IMR-90 (cell line): Measurements from ENCODE around the gene ZDHHC6. TPM values are rescaled to one million over a fixed set of nuclear protein-coding genes. Genes with fewer than 3 reads are reported as not detected.

Experiments
- ATAC-seq: fragments of 200-7000 bp; cut with Tn5 transposase; 2 replicates; pipeline ENCODE4 v1.9.1; 2020; ENCODE audit warnings: low read depth, mild to moderate bottlenecking, moderate library complexity
- BruUV-seq: library from RNA; stranded (reverse); fragments of 400-500 nt; replicated peaks from 2 replicates; lab custom pipeline; 2021; lab: Mats Ljungman, UMichigan
- CTCF ChIA-PET: fragments of 300-600 bp; formaldehyde crosslinking; extraction: SDS; loops from one replicate; lab custom pipeline; 2021; ENCODE audit warnings: antibody characterized with exemption; lab: Yijun Ruan, JAX
- POLR2A ChIA-PET: fragments of 300-600 bp; sonication (Branson Sonifier 250); formaldehyde crosslinking; loops from one replicate; lab custom pipeline; 2022; ENCODE audit warnings: antibody characterized with exemption; ENCODE audit not compliant: unreplicated experiment; lab: Charles Lee
- DNase-seq: peaks from one replicate; pipeline ENCODE4 v3.0.0; 2013
- H2AFZ ChIP-seq: replicated peaks from 2 replicates; pipeline ENCODE3; 2013; ENCODE audit warnings: low read length, mild to moderate bottlenecking; ENCODE audit not compliant: poor library complexity
- H2AK5ac ChIP-seq: 2 replicates; pipeline ENCODE4 v1.6.1; 2013; ENCODE audit warnings: low read depth, low read length, inconsistent platforms
- H2AK9ac ChIP-seq: replicated peaks from 2 replicates; pipeline ENCODE3; 2013; ENCODE audit warnings: mild to moderate bottlenecking, low read depth, low read length, moderate library complexity; ENCODE audit not compliant: poor library complexity
- H2BK120ac ChIP-seq: 2 replicates; pipeline ENCODE4 v1.6.1; 2013; ENCODE audit warnings: low read depth, low read length, inconsistent platforms
- H2BK15ac ChIP-seq: 3 replicates; pipeline ENCODE4 v1.6.1; 2013; ENCODE audit warnings: low read depth, low read length, inconsistent platforms
- H2BK20ac ChIP-seq: 2 replicates; pipeline ENCODE4 v1.6.1; 2013; ENCODE audit warnings: low read depth, mild to moderate bottlenecking, inconsistent platforms, low read length, moderate library complexity
- H2BK5ac ChIP-seq: 2 replicates; pipeline ENCODE4 v1.6.1; 2013; ENCODE audit warnings: mild to moderate bottlenecking, low read depth, low read length, inconsistent platforms; ENCODE audit not compliant: poor library complexity, severe bottlenecking
- H3K14ac ChIP-seq: replicated peaks from 2 replicates; pipeline ENCODE4 v1.6.1; 2013; ENCODE audit warnings: low read depth, low read length, inconsistent platforms
- H3K18ac ChIP-seq: 2 replicates; pipeline ENCODE4 v1.6.1; 2013; ENCODE audit warnings: low read depth, low read length, control low read depth
- H3K23ac ChIP-seq: 2 replicates; pipeline ENCODE4 v1.6.1; 2013; ENCODE audit warnings: low read depth, low read length, inconsistent platforms
- H3K27ac ChIP-seq: 2 replicates; pipeline ENCODE4 v1.5.1; 2013; ENCODE audit warnings: mild to moderate bottlenecking, control low read depth, low read length; ENCODE audit not compliant: insufficient read depth
- H3K27me3 ChIP-seq: 2 replicates; pipeline ENCODE4 v1.6.1; 2013; ENCODE audit warnings: low read length; ENCODE audit not compliant: control insufficient read depth, insufficient read depth
- H3K36me3 ChIP-seq: 2 replicates; pipeline ENCODE4 v1.6.1; 2013; ENCODE audit warnings: low read length, mixed read lengths; ENCODE audit not compliant: control insufficient read depth, insufficient read depth
- H3K4ac ChIP-seq: 2 replicates; pipeline ENCODE4 v1.6.1; 2013; ENCODE audit warnings: low read depth, low read length, inconsistent platforms
- H3K4me1 ChIP-seq: 2 replicates; pipeline ENCODE4 v1.6.1; 2013; ENCODE audit warnings: low read length, mixed read lengths; ENCODE audit not compliant: control insufficient read depth, insufficient read depth
- H3K4me2 ChIP-seq: 2 replicates; pipeline ENCODE4 v1.6.1; 2013; ENCODE audit warnings: low read depth, mild to moderate bottlenecking, control low read depth, low read length, moderate library complexity
- H3K4me3 ChIP-seq: 2 replicates; pipeline ENCODE4 v1.5.1; 2013; ENCODE audit warnings: low read depth, mild to moderate bottlenecking, control low read depth, low read length, moderate library complexity; ENCODE audit not compliant: insufficient read depth
- H3K56ac ChIP-seq: 2 replicates; pipeline ENCODE4 v1.6.1; 2013; ENCODE audit warnings: low read length, inconsistent platforms; ENCODE audit not compliant: insufficient read depth; ENCODE audit errors: extremely low read depth
- H3K79me1 ChIP-seq, 2 experiments: 2 replicates each; pipeline ENCODE4 v1.6.1; 2013; ENCODE audit warnings: low read length in 2 of 2, inconsistent platforms in 1 of 2, low read depth in 1 of 2
- H3K9ac ChIP-seq: 2 replicates; pipeline ENCODE4 v1.6.1; 2013; ENCODE audit warnings: low read depth, low read length, control low read depth
- H3K9me1 ChIP-seq: 2 replicates; pipeline ENCODE4 v1.6.1; 2013; ENCODE audit warnings: low read length, inconsistent platforms; ENCODE audit not compliant: insufficient read depth
- H3K9me3 ChIP-seq: 2 replicates; pipeline ENCODE4 v1.6.1; 2013; ENCODE audit warnings: low read length; ENCODE audit not compliant: control insufficient read depth, insufficient read depth
- H4K20me1 ChIP-seq: 2 replicates; pipeline ENCODE4 v1.6.1; 2013; ENCODE audit warnings: low read length, inconsistent platforms; ENCODE audit not compliant: insufficient read depth
- H4K5ac ChIP-seq: 2 replicates; pipeline ENCODE4 v1.6.1; 2013; ENCODE audit warnings: mild to moderate bottlenecking, low read depth, low read length, control low read depth
- H4K8ac ChIP-seq, 2 experiments: 2 replicates each; pipeline ENCODE4 v1.6.1; 2013; ENCODE audit warnings: low read depth in 2 of 2, low read length in 2 of 2, control low read depth in 1 of 2, inconsistent platforms in 1 of 2
- H4K91ac ChIP-seq: 2 replicates; pipeline ENCODE4 v1.6.1; 2013; ENCODE audit warnings: low read depth, low read length, inconsistent platforms; ENCODE audit not compliant: insufficient read depth
- BHLHE40 ChIP-seq: fragments of 150-350 bp; IDR thresholded peaks from 2 replicates; pipeline ENCODE4 v1.6.1; 2016; ENCODE audit warnings: mild to moderate bottlenecking, low read depth, low read length
- CEBPB ChIP-seq: IDR thresholded peaks from 2 replicates; pipeline ENCODE4 v1.6.1; 2012; ENCODE audit warnings: low read depth, low read length, improper control_type of control experiment
- CHD1 ChIP-seq: IDR thresholded peaks from 2 replicates; pipeline ENCODE4 v1.6.1; 2012; ENCODE audit warnings: low read depth, low read length, improper control_type of control experiment
- CTCF ChIP-seq: conservative IDR thresholded peaks from 2 replicates; pipeline ENCODE4 v1.5.1; 2012; ENCODE audit warnings: mild to moderate bottlenecking, low read depth, low read length, improper control_type of control experiment
- FOS ChIP-seq: fragments of 150-350 bp; IDR thresholded peaks from 2 replicates; pipeline ENCODE4 v1.6.1; 2016; ENCODE audit warnings: low read depth, low read length
- MAFK ChIP-seq: IDR thresholded peaks from 2 replicates; pipeline ENCODE4 v1.6.1; 2012; ENCODE audit warnings: low read depth, low read length, improper control_type of control experiment
- MAZ ChIP-seq: IDR thresholded peaks from 2 replicates; pipeline ENCODE4 v1.6.1; 2012; ENCODE audit warnings: low read depth, mild to moderate bottlenecking, low read length, improper control_type of control experiment, moderate library complexity, borderline replicate concordance
- MXI1 ChIP-seq: IDR thresholded peaks from 2 replicates; pipeline ENCODE4 v1.6.1; 2012; ENCODE audit warnings: low read depth, mild to moderate bottlenecking, low read length, moderate library complexity, borderline replicate concordance
- NFE2L2 ChIP-seq: fragments of 150-350 bp; IDR thresholded peaks from 2 replicates; pipeline ENCODE4 v1.6.1; 2016; ENCODE audit warnings: low read depth, mild to moderate bottlenecking, low read length
- POLR2A ChIP-seq: IDR thresholded peaks from 2 replicates; pipeline ENCODE4 v1.6.1; 2012; ENCODE audit warnings: mild to moderate bottlenecking, low read depth, low read length
- RAD21 ChIP-seq: IDR thresholded peaks from 2 replicates; pipeline ENCODE4 v1.6.1; 2012; ENCODE audit warnings: low read length, improper control_type of control experiment
- RCOR1 ChIP-seq: IDR thresholded peaks from 2 replicates; pipeline ENCODE4 v1.6.1; 2012; ENCODE audit warnings: mild to moderate bottlenecking, low read length, improper control_type of control experiment; ENCODE audit not compliant: insufficient replicate concordance
- RFX5 ChIP-seq: IDR thresholded peaks from 2 replicates; pipeline ENCODE4 v1.8.0; 2012; ENCODE audit warnings: low read depth, mild to moderate bottlenecking, low read length, moderate library complexity
- SMC3 ChIP-seq: fragments of 150-350 bp; IDR thresholded peaks from 2 replicates; pipeline ENCODE4 v1.6.1; 2016; ENCODE audit warnings: low read depth, mild to moderate bottlenecking, antibody characterized with exemption, low read length, moderate library complexity
- WGBS, 2 experiments: methylation state at CpG; one replicate each; pipeline versions ENCODE4 v1.1.5 to v1.1.7; 2013; ENCODE audit warnings: missing lambda C conversion rate in 2 of 2; ENCODE audit not compliant: insufficient read length in 1 of 2; ENCODE audit errors: extremely low coverage in 2 of 2; 5-methylcytosine and 5-hydroxymethylcytosine counted together
- dilution Hi-C: fragments of 300-500 bp; cut with HindIII; formaldehyde crosslinking; loops from one replicate; pipeline ENCODE4 v1.14.3; 2018; ENCODE audit warnings: low sequenced_read_pairs; ENCODE audit not compliant: unreplicated experiment
- in situ Hi-C: fragments of 300-500 bp; cut with MboI; formaldehyde crosslinking; loops from 3 replicates; pipeline ENCODE4 v1.14.3; 2019; ENCODE audit warnings: low sequenced_read_pairs, inconsistent platforms, mixed read lengths
- intact Hi-C: fragments of 100-400 bp; cut with micrococcal nuclease; formaldehyde crosslinking; loops from 2 replicates; pipeline ENCODE4 v1.10.0; 2022
- polyA plus RNA-seq, 3 experiments: library from polyadenylated mRNA; depleted of rRNA; stranded (reverse); fragments of >200 nt; gene quantifications; 2 replicates each; pipeline ENCODE4 v1.2.3, GENCODE V29; 2012; ENCODE audit warnings: low replicate concordance in 1 of 3
- total RNA-seq: library from RNA; depleted of rRNA; stranded (reverse); fragments of >200 nt; gene quantifications from 2 replicates; pipeline ENCODE4 v1.2.3, GENCODE V29; 2012
- TF ChIP-seq, protein P1 (sequence below): fragments of 150-350 bp; IDR thresholded peaks from 2 replicates; pipeline ENCODE4 v1.6.1; 2016; ENCODE audit warnings: low read depth, mild to moderate bottlenecking, low read length, moderate library complexity, borderline replicate concordance
- TF ChIP-seq, protein P2 (sequence below): fragments of 150-350 bp; IDR thresholded peaks from 2 replicates; pipeline ENCODE4 v1.6.1; 2017; ENCODE audit warnings: mild to moderate bottlenecking, antibody characterized with exemption, low read length, low read depth

ZDHHC6 gene
- total and polyA plus RNA-seq, 2 of the 4 experiments (the other 2 are of a cell fraction): 17.4 to 21.6 TPM

GRCh38 chr10:112429147-112429546 is 17.6 kb downstream of the ZDHHC6 start:
- no peaks in the 10 kb centered on the region for H3K9me3 ChIP-seq
- no peak overlapping the region for H4K5ac ChIP-seq
- H2BK15ac ChIP-seq: no peak overlapping the region
- in situ Hi-C loops (no loop called here), dilution Hi-C loops (no loop called here), intact Hi-C loops (no loop called here)
- no peak overlapping the region for H4K91ac ChIP-seq
- H2AFZ ChIP-seq: no peak overlapping the region
- H3K4me3 ChIP-seq: no peak overlapping the region
- peaks cover 16% of the 10 kb centered on the region for H3K36me3 ChIP-seq
- no peak overlapping the region for H2AK5ac ChIP-seq
- no peaks in the 10 kb centered on the region for H3K27me3 ChIP-seq
- POLR2A ChIA-PET: no interaction called here
- H3K23ac ChIP-seq: no peak overlapping the region
- BruUV-seq: no TSS peak
- H3K4me2 ChIP-seq: no peak overlapping the region
- no peak overlapping the region for H2BK120ac ChIP-seq
- no peak overlapping the region for H3K4ac ChIP-seq
- CTCF ChIA-PET: no interaction called here
- no peak overlapping the region for H3K56ac ChIP-seq
- no peak overlapping the region for H3K9ac ChIP-seq
- TF ChIP-seq RAD21: no peak
- no peak for TF ChIP-seq NFE2L2
- TF ChIP-seq, protein P1, sequence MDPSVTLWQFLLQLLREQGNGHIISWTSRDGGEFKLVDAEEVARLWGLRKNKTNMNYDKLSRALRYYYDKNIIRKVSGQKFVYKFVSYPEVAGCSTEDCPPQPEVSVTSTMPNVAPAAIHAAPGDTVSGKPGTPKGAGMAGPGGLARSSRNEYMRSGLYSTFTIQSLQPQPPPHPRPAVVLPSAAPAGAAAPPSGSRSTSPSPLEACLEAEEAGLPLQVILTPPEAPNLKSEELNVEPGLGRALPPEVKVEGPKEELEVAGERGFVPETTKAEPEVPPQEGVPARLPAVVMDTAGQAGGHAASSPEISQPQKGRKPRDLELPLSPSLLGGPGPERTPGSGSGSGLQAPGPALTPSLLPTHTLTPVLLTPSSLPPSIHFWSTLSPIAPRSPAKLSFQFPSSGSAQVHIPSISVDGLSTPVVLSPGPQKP: no peak
- TF ChIP-seq MXI1: no peak
- TF ChIP-seq MAZ: no peak
- no peak for TF ChIP-seq CTCF
- no peak for TF ChIP-seq SMC3
- TF ChIP-seq RCOR1: no peak
- TF ChIP-seq MAFK: no peak
- TF ChIP-seq CEBPB: no peak
- TF ChIP-seq CHD1: no peak
- TF ChIP-seq BHLHE40: no peak
- TF ChIP-seq POLR2A: no peak
- no peak for TF ChIP-seq RFX5
- TF ChIP-seq, protein P2, sequence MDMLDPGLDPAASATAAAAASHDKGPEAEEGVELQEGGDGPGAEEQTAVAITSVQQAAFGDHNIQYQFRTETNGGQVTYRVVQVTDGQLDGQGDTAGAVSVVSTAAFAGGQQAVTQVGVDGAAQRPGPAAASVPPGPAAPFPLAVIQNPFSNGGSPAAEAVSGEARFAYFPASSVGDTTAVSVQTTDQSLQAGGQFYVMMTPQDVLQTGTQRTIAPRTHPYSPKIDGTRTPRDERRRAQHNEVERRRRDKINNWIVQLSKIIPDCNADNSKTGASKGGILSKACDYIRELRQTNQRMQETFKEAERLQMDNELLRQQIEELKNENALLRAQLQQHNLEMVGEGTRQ: no peak
- no peak for TF ChIP-seq FOS
- H3K79me1 ChIP-seq: no peaks in the 10 kb centered on the region
- no peak overlapping the region for H3K27ac ChIP-seq
- no peak overlapping the region for H3K14ac ChIP-seq
- no peak for ATAC-seq
- H2BK5ac ChIP-seq: no peak overlapping the region
- H4K8ac ChIP-seq: no peak overlapping the region
- H3K4me1 ChIP-seq: no peaks in the 10 kb centered on the region
- no peaks in the 10 kb centered on the region; the same call in 1 of the 2 replicates for H3K9me1 ChIP-seq
- H2AK9ac ChIP-seq: no peak overlapping the region
- no peak overlapping the region for H3K18ac ChIP-seq
- no peak for DNase-seq
- H2BK20ac ChIP-seq: no peak overlapping the region
- 83 to 100% methylated on average over 2 to 3 of the region's 3 CpGs for WGBS, 2 experiments
- no peaks in the 10 kb centered on the region; the same call in 1 of the 2 replicates for H4K20me1 ChIP-seq
